Measurements from ENCODE around the gene FRMD8. TPM values are rescaled to one million over a fixed set of nuclear protein-coding genes. Genes with fewer than 3 reads are reported as not detected.

Gene FRMD8
- total and polyA plus RNA-seq, 2 of the 4 experiments (the other 2 are of a cell fraction), result 11.3 to 19.8 TPM

DNA sequence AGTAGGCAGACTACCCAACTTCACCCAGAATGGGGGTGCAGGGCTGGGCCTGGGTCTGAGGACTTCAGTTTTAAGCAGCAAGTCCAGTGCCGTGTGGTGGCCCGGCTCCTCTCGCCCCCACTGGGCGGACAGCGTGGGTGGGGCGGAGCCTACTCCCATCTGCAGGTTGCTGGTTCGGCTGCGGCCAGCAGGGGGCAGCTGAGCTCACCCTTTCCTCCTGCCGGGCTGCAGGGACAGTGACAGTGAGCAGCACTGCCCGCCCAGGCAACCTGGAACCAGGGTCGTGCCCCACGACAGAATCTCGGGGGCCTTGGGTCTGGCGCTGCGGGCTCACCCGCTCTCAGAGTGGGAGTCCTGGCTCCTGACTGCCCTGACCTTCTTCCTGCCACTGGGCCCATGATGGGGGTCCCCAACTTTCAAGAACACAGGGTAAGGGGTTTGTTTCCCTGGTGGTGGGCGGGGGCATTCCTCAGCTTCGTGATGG is 29.9 kb downstream of the FRMD8 start (continued):
- no peak for TF ChIP-seq NFE2L2 (IDR thresholded peaks at IDR 0.05; ENCODE audit: low read depth, low read length)

DNA sequence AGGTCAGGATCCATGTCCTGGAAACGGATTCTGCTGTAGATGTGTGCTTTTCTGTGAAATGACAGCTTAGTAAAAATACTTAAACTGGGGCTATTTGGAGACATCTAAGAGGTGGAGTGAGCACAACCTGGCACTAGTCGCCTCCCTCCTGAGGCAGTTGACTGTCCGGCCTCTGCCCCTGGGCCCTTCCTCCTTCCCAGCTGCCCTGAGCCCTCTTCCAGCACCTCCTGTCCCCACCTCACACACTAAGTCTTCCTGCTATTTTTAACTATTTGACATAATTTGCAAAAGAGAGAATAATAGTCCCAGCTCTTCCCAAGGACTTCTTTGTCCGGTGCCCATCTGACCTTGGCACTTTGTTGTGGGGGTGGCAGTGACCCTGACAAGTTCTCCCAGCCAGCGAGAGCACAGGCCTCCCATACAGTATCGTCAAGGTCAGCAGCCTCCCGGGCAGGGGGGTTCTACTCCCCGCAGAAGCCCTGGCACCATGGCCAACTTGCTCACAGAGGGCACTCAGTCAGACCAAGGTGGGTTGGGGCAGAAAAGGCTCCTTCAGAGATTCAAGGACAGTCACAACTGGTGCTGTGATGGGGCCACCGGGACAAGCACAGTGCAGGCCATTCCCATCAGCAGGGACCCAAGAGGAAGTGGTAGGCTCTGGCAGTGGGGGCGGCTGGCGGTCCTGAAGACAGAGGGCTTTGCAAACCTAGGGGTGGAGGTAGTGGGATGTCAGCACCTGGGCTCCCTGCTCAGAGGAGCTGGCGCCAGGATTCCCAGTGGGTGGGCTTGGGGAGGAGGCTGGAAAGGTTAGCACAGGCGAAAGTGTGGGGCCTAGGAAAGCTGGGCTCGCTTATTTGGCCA is 30.6 kb downstream of the FRMD8 start:
- peak overlapping the region; percentile 52 for H3K23ac ChIP-seq (ENCODE audit: low read depth, low read length)
- peak overlapping the region; percentile 86 for H3K14ac ChIP-seq (replicated peaks; ENCODE audit: low read depth, low read length)
- no peaks in the 10 kb centered on the region for H3K9me3 ChIP-seq (ENCODE audit: control insufficient read depth, insufficient read depth, low read length)
- no peak overlapping the region for H3K56ac ChIP-seq (ENCODE audit: extremely low read depth, insufficient read depth, low read length)
- ChIA-PET CTCF (interaction anchor here (0.9 to 1.9 kb wide), 8 partner anchors 12 to 93 kb away, joined by 3 to 8 read pairs (median 6); partner anchors contain the start of gene FRMD8), POLR2A (ENCODE audit: unreplicated experiment) (interaction anchor here (0.6 to 6.8 kb wide), 2 partner anchors 30 to 83 kb away, joined by 4 to 142 read pairs; partner anchors contain the start of gene MALAT1)
- H4K91ac ChIP-seq (ENCODE audit: insufficient read depth, low read depth, low read length), result peak overlapping the region; percentile 54; the same call in 1 of the 2 replicates
- H2BK5ac ChIP-seq (ENCODE audit: low read depth, low read length, poor library complexity, severe bottlenecking), result peak overlapping the region; percentile 82
- H3K18ac ChIP-seq (ENCODE audit: low read depth, low read length), result no peak overlapping the region
- no peak overlapping the region for H3K4me3 ChIP-seq (ENCODE audit: insufficient read depth, low read depth, low read length)
- peak overlapping the region; percentile 91 for H3K4ac ChIP-seq (ENCODE audit: low read depth, low read length)
- H3K4me2 ChIP-seq (ENCODE audit: low read depth, low read length), result peak overlapping the region; percentile 40
- H3K36me3 ChIP-seq (ENCODE audit: control insufficient read depth, insufficient read depth, low read length), result peaks cover 6% of the 10 kb centered on the region
- H3K27me3 ChIP-seq (ENCODE audit: control insufficient read depth, insufficient read depth, low read length), result no peaks in the 10 kb centered on the region
- H3K79me1 ChIP-seq (ENCODE audit: low read depth in 1 of 2, low read length in 2 of 2), result peaks cover 10 to 69% of the 10 kb centered on the region in 2 experiments; a peak in 2 of 4 replicates
- H2AK5ac ChIP-seq (ENCODE audit: low read depth, low read length), result peak overlapping the region; percentile 95
- 69% methylated on average over 7 of the region's 14 CpGs; no CpG with 5 or more reads in 1 of the 2 experiments for WGBS, 2 experiments (ENCODE audit: extremely low coverage in 2 of 2, insufficient read length in 1 of 2)
- in situ Hi-C loops (cut with MboI; ENCODE audit: low sequenced_read_pairs), result no loop called here
- H4K5ac ChIP-seq (ENCODE audit: low read depth, low read length), result no peak overlapping the region
- H2AFZ ChIP-seq (replicated peaks; ENCODE audit: low read length, poor library complexity), result peak overlapping the region; percentile 94
- H2BK120ac ChIP-seq (ENCODE audit: low read depth, low read length), result peak overlapping the region; percentile 71
- H3K27ac ChIP-seq (ENCODE audit: insufficient read depth, low read length), result peak overlapping the region; percentile 72
- peak overlapping the region in 1 of 2 experiments; percentile 25; a peak in 1 of 4 replicates for H4K8ac ChIP-seq (ENCODE audit: low read depth in 2 of 2, low read length in 2 of 2)
- no peak for ATAC-seq (ENCODE audit: low read depth)
- H2BK20ac ChIP-seq (ENCODE audit: low read depth, low read length), result 0 out of 2 replicates have a peak overlapping the region, but pooled peaks have one; percentile 30
- no peak for DNase-seq
- peak overlapping the region; percentile 31 for H3K9ac ChIP-seq (ENCODE audit: low read depth, low read length)
- H2AK9ac ChIP-seq (replicated peaks; ENCODE audit: low read depth, low read length, poor library complexity), result peak overlapping the region; percentile 94
- H3K9me1 ChIP-seq (ENCODE audit: insufficient read depth, low read length), result no peaks in the 10 kb centered on the region
- peaks cover 38% of the 10 kb centered on the region for H3K4me1 ChIP-seq (ENCODE audit: control insufficient read depth, insufficient read depth, low read length)
- dilution Hi-C loops (cut with HindIII; ENCODE audit: low sequenced_read_pairs, unreplicated experiment), result no loop called here
- H4K20me1 ChIP-seq (ENCODE audit: insufficient read depth, low read length), result peaks cover 9% of the 10 kb centered on the region
- intact Hi-C loops (cut with micrococcal nuclease), result loop anchor here (1.0 kb wide), 1 partner anchor 93 kb away; no protein-coding TSS in a partner anchor
- peak overlapping the region; percentile 91; the same call in 2 of the 3 replicates for H2BK15ac ChIP-seq (ENCODE audit: low read depth, low read length)
- no TSS peak for BruUV-seq (replicated peaks)
- TF ChIP-seq, protein P1, sequence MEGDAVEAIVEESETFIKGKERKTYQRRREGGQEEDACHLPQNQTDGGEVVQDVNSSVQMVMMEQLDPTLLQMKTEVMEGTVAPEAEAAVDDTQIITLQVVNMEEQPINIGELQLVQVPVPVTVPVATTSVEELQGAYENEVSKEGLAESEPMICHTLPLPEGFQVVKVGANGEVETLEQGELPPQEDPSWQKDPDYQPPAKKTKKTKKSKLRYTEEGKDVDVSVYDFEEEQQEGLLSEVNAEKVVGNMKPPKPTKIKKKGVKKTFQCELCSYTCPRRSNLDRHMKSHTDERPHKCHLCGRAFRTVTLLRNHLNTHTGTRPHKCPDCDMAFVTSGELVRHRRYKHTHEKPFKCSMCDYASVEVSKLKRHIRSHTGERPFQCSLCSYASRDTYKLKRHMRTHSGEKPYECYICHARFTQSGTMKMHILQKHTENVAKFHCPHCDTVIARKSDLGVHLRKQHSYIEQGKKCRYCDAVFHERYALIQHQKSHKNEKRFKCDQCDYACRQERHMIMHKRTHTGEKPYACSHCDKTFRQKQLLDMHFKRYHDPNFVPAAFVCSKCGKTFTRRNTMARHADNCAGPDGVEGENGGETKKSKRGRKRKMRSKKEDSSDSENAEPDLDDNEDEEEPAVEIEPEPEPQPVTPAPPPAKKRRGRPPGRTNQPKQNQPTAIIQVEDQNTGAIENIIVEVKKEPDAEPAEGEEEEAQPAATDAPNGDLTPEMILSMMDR (conservative IDR thresholded peaks at IDR 0.05; ENCODE audit: low read depth, low read length), result no peak
- TF ChIP-seq CEBPB (IDR thresholded peaks at IDR 0.05; ENCODE audit: low read depth, low read length) (no peak), SMC3 (IDR thresholded peaks at IDR 0.05; ENCODE audit: low read depth, low read length) (no peak), RFX5 (IDR thresholded peaks at IDR 0.05; ENCODE audit: low read depth, low read length) (no peak), RCOR1 (IDR thresholded peaks at IDR 0.05; ENCODE audit: insufficient replicate concordance, low read length) (no peak), POLR2A (IDR thresholded peaks at IDR 0.05; ENCODE audit: low read depth, low read length) (no peak), CHD1 (IDR thresholded peaks at IDR 0.05; ENCODE audit: low read depth, low read length) (no peak), FOS (IDR thresholded peaks at IDR 0.05; ENCODE audit: low read depth, low read length) (no peak)
- TF ChIP-seq, protein P2, sequence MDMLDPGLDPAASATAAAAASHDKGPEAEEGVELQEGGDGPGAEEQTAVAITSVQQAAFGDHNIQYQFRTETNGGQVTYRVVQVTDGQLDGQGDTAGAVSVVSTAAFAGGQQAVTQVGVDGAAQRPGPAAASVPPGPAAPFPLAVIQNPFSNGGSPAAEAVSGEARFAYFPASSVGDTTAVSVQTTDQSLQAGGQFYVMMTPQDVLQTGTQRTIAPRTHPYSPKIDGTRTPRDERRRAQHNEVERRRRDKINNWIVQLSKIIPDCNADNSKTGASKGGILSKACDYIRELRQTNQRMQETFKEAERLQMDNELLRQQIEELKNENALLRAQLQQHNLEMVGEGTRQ (IDR thresholded peaks at IDR 0.05; ENCODE audit: low read depth, low read length), result no peak
- TF ChIP-seq, protein P3, sequence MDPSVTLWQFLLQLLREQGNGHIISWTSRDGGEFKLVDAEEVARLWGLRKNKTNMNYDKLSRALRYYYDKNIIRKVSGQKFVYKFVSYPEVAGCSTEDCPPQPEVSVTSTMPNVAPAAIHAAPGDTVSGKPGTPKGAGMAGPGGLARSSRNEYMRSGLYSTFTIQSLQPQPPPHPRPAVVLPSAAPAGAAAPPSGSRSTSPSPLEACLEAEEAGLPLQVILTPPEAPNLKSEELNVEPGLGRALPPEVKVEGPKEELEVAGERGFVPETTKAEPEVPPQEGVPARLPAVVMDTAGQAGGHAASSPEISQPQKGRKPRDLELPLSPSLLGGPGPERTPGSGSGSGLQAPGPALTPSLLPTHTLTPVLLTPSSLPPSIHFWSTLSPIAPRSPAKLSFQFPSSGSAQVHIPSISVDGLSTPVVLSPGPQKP (IDR thresholded peaks at IDR 0.05; ENCODE audit: borderline replicate concordance, low read depth, low read length), result no peak

Measured in IMR-90 (cell line).